Skeletal muscle cell (primary cell): ENCODE results near the gene KMT2C.
"Not testable (repeated sequence)": the region's sequence is repeated elsewhere in the genome, so short reads cannot be mapped to it uniquely, and the experiment has no call there.

Source experiments
- DNase-seq: peaks from one replicate; pipeline ENCODE4 v3.0.0-alpha.2; 2010; ENCODE audit warnings: low read depth
- H3K4me3 ChIP-seq: 2 replicates; pipeline ENCODE4 v1.5.1; 2011; ENCODE audit warnings: low read depth, mild to moderate bottlenecking, control low read depth, low read length, moderate library complexity

Gene KMT2C

DNA sequence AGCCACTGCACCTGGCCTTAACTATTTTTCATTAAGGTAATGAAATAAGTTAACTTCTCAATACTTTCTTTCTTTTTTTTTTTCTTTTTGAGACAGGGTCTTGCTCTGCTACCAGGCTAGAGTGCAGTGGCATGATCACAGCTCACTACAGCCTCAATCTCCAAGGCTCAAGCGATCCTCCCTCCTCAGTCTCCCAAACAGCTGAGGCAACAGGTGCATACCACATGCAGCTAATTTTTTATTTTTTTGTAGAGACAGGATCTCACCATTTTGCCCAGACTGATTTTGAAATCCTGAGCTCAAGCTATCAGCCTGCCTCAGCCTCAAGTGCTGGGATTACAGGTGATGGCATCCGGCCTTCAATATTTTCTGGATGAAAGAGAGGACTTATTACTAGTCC is 21.0 kb downstream of the KMT2C start:
- H3K4me3 ChIP-seq, result no peak overlapping the region
- no peak for DNase-seq

DNA sequence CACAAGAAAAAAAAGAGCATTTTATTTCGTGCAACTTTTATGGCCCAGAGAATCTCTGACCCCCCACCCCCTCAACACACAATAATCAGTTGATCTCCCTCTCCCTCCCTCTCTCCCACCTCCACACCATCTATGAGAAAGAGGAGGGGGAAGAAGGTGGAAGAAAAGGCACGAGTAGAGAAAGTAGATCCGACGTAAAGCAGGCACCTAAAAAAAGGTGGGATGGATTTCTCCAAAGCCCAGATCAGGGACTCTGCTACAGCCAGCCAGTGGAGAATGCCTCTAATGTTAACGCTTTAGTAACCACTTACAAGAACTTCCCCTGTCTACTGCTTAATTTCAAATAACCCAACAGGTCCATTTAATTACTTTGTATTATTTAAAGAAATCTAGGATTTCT is 24.4 kb downstream of the KMT2C start:
- H3K4me3 ChIP-seq, result no peak overlapping the region
- no peak for DNase-seq

- DNase-seq, result no peak
- no peak overlapping the region for H3K4me3 ChIP-seq
Observed at GRCh38 chr7:152406491-152406890, 29.3 kb downstream of the KMT2C start.

DNA sequence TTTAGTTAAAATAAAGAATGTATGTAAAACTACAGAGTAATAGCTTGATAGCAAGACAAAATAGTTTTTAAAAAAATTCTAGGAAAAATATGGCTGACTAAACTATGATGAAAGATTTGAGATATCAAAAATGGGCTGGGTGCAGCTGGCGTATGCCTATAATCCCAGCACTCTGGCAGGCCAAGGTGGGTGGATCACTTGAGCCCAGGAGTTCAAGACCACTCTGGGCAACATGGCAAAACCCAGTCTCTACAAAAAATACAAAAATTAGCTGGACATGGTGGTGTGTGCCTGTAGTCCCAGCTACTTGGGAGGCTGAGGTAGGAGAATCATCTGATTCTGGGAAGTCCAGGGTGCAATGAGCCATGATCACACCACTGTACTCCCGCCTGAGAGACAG is 29.8 kb downstream of the KMT2C start:
- H3K4me3 ChIP-seq, DNase-seq: not testable (repeated sequence)

GRCh38 chr7:152403726-152404125 is 32.1 kb downstream of the KMT2C start:
- H3K4me3 ChIP-seq, result no peak overlapping the region
- DNase-seq, result no peak

GRCh38 chr7:152402384-152403250 is 33.2 kb downstream of the KMT2C start:
- no peak overlapping the region for H3K4me3 ChIP-seq

DNA sequence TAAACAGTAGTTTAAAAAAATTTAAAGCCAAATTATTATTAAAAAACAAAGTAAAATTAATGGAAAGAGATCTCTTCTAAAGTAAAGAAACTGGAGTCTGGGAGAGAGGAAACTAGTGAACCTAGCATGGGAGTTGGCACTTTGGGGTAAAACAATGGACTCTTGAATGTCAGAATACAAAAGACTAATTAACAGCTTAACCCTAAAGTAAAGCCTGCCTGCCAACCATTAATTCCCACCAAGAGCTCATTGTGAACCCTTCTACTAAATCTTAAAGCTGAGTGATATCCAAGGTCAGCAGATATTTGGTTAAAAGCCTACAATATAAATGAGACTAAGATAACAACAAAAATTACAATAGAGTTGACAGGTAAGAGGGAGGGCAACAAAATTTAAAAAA is 36.5 kb downstream of the KMT2C start:
- H3K4me3 ChIP-seq, result no peak overlapping the region
- no peak for DNase-seq

More at GRCh38 chr7:152402384-152403250, 33.2 kb downstream of the KMT2C start:
- no peak for DNase-seq

DNA sequence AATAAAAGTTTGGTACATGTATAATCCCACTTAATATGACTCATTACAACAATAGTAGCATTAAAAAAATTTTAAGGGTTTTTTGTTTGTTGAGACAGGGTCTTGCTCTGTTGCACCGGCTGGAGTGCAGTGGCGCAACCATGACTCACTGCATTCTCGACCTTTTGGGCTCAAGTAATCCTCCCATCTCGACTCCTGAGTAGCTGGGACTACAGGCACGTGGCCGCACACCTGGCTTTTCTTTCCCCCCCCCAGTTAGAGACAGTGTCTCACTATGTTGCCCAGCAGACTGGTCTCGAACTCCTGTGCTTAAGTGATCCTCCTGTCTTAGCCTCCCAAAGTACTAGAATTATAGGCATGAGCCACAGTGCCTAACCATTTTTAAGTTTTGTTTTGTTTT is 40.7 kb downstream of the KMT2C start:
- H3K4me3 ChIP-seq, result no peak overlapping the region
- peak; percentile 3 for DNase-seq

- H3K4me3 ChIP-seq, DNase-seq: not testable (repeated sequence)
Observed at GRCh38 chr7:152394214-152394613, 41.6 kb downstream of the KMT2C start.

DNA sequence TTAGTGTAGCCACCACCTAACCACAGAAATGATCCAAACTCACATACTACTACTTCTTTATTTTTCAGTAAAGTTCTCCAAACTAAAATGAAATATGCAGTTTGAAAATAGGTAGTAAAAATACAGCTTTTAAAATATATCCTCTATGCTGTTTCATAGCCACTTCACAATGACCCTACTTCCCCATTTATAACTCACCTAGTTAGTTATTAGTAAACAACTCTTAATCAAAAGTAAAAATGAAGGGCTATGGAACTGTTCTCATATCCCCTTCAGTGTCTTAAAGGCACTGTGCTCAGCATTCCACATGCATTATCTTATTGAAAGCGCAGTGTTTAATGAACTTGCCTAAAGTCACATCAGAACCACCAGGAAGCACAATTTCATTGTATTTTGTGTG is 43.5 kb downstream of the KMT2C start:
- no peak overlapping the region for H3K4me3 ChIP-seq
- DNase-seq, result no peak

- DNase-seq, H3K4me3 ChIP-seq: not testable (repeated sequence)
Observed at GRCh38 chr7:152386136-152386764, 49.6 kb downstream of the KMT2C start.

DNA sequence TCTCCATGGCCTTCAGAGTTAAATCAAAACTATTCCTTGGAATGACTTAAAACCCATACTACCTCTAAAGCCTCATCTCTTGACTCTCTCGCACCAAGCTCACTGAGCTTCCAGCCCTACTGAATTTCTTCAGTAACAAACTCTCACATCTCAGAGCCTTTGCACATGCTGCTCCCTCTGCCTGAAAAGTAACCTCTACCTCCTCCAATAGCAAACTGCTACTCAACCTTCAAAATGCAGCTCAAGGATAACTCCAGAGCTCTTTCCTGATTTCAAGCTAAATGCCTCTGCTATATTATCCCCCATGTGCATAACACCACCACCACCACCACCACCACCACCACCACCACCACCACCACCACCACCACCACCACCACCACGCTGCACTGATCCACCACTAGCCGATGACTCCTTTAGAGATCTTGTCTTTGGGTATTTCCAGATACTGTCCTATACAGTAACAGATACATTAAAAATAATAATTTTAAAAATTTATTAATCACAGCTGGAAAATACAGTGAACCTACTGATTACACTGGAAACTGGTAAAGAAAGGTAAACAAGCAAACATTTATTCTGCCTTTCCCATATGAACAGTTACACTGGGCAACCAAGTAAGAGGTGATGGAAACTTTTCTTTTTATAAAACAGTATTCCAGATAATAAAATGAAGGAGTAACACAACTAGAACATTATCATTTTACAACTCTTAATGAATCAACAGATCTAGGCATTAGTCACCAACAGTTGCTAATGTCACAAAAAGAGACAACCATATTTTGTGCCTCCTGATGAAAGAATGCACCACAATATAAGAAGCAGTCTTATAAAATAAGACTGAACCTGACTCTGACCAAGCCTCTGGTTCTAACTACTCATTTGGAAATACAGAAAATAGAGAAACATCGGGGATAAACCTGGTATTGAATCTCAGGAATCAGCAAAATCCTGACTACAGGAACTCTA is 51.3 kb downstream of the KMT2C start:
- not testable (repeated sequence) for H3K4me3 ChIP-seq, DNase-seq

DNA sequence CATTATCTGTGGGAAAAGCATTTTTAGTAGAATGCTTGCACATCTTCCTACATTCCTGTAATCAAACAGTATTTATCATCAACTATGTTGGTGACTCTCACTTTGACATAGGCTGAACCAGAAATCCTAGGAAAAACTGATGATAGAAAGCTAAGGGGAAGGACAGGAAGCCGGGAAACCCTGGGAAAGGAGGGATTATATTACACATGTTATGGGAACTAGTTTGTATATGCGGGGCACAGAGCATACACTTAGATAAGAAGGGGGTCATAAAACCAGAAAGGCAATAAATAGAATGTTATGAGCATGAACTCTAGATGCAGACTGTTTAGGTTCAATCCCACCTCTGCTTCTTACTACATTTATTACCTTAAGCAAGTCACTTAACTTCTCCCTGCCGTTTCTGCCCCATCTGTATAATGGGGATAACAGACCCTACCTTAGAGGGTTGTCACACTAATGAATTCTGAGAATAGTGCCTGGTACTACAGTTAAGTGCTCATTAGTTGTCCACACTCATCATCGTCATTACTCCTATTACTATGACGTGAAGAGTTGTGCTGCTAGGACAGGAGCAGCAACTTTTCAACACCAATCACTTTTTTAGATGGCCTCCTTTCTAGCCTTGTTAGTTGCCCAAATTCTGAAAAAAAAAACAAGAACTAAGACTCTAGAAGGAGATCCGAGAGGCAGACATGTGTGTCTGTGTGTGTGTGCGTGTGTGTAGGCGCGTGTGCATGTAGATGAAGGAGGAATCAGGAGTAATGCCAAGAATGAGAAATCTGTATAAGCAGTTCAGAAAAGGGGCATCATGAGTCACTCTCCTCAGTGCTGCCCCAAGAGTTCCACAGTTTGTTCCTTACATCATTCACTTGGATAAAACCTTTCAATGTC is 52.2 kb downstream of the KMT2C start:
- no peak overlapping the region for H3K4me3 ChIP-seq
- DNase-seq, result peak; percentile 93

- DNase-seq, result no peak
- no peak overlapping the region for H3K4me3 ChIP-seq
Observed at GRCh38 chr7:152382244-152382643, 53.6 kb downstream of the KMT2C start.

GRCh38 chr7:152380931-152381578 is 54.7 kb downstream of the KMT2C start:
- DNase-seq, H3K4me3 ChIP-seq: not testable (repeated sequence)

DNA sequence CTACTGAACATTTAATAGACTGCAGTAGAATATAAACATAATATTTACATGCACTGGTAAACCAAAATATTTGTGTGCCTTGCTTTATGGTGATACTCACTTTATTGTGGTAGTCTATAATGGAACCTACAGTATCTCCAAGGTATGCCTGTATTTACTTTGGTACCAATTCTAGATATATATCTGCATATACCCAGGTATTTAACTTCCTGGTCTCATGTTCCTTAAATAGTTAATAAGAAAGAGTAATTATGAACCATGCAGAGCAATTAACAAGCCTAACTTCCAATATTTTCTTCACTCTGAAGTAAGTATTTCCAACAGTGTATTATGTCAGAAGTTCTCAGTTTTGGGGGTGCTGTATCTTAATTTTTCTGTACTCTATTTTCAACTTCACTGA is 57.3 kb downstream of the KMT2C start:
- H3K4me3 ChIP-seq, DNase-seq: not testable (repeated sequence)

DNA sequence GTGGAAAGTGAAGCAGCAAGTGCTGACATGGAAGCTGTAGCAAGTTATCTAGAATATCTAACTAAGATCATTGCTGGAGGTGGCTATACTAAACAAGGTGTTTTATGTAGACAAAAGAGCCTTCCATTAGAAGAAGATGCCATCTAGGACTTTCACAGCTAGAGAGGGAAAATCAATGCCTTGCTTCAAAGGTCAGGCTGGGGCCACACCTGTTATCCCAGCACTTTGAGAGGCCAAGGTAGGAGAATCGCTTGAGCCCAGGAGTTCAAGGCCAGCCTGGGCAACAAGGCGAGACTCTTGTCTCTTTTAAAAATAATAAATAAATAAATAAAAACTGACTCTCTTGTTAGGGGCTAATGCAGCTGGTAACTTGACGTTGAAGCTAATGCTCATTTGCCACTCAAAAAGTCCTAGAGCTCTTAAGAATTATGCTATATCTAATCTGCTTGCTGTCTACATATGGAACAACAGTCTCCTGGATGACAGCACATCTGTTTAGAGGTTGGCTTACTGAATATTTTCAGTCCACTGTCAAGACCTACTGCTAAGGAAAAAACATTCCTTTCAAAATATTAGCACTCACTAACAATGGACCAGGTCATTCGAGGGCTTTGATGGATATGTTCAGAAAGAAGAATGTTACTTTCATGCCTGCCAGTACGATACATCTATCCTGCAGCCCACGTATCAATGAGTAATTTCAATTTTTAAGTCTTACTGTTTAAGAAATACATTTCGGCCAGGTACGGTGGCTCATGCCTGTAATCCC is 58.9 kb downstream of the KMT2C start:
- DNase-seq, result not testable (repeated sequence)

GRCh38 chr7:152370297-152370696 is 65.5 kb downstream of the KMT2C start:
- no peak overlapping the region for H3K4me3 ChIP-seq
- DNase-seq, result no peak

More for the DNA sequence above, 58.9 kb downstream of the KMT2C start:
- H3K4me3 ChIP-seq, result not testable (repeated sequence)
